GM08714 (cell line): Measurements from ENCODE around the gene SP2.

Experiments used
- H3K4me3 ChIP-seq: fragments of 200-500 bp; sonication (Bioruptor generic); 2 replicates; pipeline ENCODE4 v1.5.1; 2014; ENCODE audit warnings: mild to moderate bottlenecking, low read length, inconsistent platforms
- ZNF274 ChIP-seq: IDR thresholded peaks from 2 replicates; pipeline ENCODE4 v1.6.1; 2012; ENCODE audit warnings: mild to moderate bottlenecking, low read depth, low read length

The SP2 gene

DNA sequence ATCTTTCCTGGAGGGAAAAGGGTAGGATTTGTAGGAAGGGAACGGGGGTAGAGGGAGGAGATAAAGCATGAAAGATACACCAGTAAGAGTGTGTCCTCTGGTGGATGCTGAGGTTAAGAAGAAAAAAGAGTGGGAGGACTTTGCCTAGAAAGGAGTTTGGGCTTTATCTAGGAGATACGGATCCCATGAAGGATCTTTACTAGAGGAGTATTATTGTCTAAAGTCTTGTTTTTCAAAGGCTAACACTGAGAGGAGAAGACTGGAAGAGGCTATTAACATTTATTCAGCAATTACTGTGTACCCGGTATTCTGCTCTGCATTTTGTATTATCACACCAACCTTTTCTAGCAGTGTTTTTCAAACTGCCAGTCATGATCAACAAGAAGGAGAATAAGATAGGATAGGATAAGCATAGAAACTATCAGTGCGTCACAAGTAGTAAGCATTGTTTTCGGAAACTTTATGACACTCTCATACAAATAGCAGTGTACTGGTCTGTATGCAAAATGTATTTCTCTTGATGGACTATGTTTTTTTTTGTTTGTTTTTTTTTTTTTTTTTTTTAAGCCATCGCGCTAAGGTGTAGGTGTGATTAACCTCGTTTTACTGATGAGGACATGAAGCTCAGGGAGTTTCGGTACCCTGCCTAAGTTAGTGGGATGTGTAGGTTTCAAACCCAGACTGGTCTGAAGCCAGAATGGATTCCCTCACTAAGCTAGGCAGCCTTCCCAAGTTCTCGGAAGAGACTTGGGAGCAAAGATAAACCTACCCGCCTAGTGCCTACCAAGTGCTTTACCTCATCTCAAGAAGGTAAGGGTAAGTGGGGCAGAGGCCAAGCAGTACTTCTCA lies 1.3 kb upstream of the SP2 start:
- peak overlapping the region; percentile 78 for H3K4me3 ChIP-seq
- TF ChIP-seq ZNF274, result no peak

DNA sequence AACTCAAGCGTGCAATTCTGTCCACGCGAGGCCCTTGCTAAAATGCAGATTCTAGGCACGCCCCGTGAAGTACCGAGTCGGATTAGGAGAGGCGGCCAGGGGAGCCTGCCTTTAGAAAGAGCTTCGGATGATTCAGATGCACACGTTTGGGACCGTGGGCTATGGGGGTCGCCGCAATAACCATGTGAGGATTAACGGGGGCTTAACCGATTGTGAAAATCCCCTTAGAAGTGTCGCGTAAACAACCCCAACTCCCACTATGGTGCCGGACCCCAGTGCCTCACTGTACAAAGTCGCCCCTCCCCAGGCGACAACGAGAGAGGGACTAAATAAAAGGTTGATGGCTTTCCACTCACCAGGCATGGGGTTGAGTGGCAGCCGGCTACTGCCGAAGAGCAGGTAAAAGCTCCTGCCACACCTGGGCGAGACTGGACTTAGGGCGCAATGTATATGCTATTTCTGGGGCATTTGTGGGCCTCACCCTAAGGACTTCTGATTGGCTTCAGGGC lies 635 bp upstream of the SP2 start:
- no peak for TF ChIP-seq ZNF274
- peak overlapping the region; percentile 78 for H3K4me3 ChIP-seq

- H3K4me3 ChIP-seq, result peak overlapping the region; percentile 86
- no peak for TF ChIP-seq ZNF274
Observed at GRCh38 chr17:47896672-47897490, 845 bp downstream of the SP2 start.

DNA sequence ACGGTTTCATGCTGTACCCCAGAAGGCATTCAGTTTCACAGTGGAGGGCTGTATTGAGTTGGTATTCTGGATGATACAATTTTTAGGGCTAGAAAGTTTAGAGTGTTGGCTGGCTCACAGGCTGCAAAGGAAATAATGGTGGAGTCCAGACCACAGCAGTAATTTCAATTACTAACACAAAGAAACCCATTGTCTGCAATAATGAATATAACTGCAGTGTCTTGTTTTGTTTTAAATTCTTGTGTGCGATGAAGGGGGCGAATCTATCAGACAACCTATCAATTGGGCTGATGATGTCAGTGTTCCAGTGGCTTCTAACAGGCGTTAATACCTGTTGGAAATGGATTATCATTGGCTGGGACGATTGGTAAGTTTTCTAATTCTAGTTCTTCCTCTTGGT lies 1.5 kb downstream of the SP2 start:
- H3K4me3 ChIP-seq, result peak overlapping the region; percentile 86
- no peak for TF ChIP-seq ZNF274

- TF ChIP-seq ZNF274, result no peak
Observed at GRCh38 chr17:47898241-47898640, 2.2 kb downstream of the SP2 start.

GRCh38 chr17:47899643-47900042 lies 3.6 kb downstream of the SP2 start:
- H3K4me3 ChIP-seq, result no peak overlapping the region
- TF ChIP-seq ZNF274, result no peak

More at GRCh38 chr17:47898241-47898640, 2.2 kb downstream of the SP2 start:
- no peak overlapping the region for H3K4me3 ChIP-seq

GRCh38 chr17:47901423-47901822 lies 5.4 kb downstream of the SP2 start:
- no peak for TF ChIP-seq ZNF274
- H3K4me3 ChIP-seq, result no peak overlapping the region

DNA sequence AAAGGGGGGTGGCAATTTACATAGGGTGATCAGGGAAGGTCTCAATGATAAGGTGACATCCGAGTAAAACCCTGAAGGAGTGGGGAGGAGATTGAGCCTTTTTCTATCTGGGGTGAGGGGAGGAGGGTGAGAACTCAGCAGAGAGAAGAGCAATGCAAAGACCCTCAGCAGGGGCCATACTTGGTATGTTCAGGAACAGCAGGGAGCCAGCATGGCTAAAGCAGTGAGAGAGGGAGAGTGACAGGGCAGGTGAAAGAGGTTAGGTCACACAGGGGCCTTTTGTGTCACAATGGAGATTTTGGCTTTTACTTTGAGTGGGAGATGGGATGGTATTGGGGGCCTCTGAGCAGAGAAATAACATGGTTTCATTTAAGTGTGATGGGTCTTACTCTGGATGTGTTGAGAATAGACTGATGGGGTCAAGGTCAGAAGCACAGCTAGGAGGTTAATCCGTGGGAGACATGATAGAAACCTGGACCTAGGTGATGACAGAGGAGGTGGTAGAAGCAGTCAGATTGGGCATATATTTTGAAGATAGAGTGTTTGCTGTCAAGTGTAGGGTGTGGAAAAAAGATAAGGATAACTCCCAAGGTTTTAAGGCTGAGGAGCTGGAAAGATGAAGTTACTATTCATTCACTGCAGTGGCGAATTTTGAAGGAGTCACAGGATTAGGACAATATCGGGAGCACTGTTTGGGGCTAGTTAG lies 6.2 kb downstream of the SP2 start:
- no peak overlapping the region for H3K4me3 ChIP-seq
- TF ChIP-seq ZNF274, result no peak

- TF ChIP-seq ZNF274, result no peak
- no peak overlapping the region for H3K4me3 ChIP-seq
Observed at GRCh38 chr17:47905221-47905733, 9.2 kb downstream of the SP2 start.

GRCh38 chr17:47906443-47906842 lies 10.4 kb downstream of the SP2 start:
- TF ChIP-seq ZNF274, result no peak
- no peak overlapping the region for H3K4me3 ChIP-seq

DNA sequence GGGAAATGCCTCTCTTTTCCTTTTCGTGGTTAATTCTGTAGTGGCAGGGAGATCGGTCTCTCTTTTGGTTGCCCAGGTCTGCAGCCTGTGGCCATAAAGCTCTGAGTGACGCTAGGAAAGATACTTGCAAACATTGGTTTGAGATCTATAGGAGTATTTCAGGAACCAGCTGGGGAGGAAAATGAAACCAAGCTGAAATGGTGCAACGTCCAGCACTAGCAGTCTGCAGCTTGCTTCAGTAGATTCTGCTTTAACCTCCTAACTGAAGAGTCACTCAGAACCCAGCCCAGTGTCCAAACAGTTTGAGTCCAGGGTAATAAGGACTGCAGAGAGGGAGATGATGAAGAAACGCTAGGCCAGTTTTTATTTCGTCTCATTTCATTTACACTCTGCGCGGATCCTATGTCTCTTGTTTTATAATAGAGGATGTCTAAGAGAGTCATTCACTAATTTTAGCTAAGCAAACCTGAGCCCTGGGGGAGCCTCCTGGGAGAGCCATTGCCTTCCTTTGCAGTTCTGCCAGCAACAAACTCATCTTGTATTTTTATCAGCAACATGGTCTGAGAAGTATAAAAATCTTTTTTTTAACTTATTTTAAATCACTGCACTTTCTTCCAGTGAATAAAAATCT lies 12.0 kb downstream of the SP2 start:
- peak overlapping the region; percentile 16; the same call in 1 of the 2 replicates for H3K4me3 ChIP-seq
- TF ChIP-seq ZNF274, result no peak

- TF ChIP-seq ZNF274, result no peak
- no peak overlapping the region for H3K4me3 ChIP-seq
Observed at GRCh38 chr17:47913050-47913449, 17.0 kb downstream of the SP2 start.

- no peak overlapping the region for H3K4me3 ChIP-seq
- TF ChIP-seq ZNF274, result no peak
Observed at GRCh38 chr17:47914306-47914948, 18.4 kb downstream of the SP2 start.
